GM23338 (cell line): ENCODE measurements around the gene PTOV1. TPM values are rescaled to one million over a fixed set of nuclear protein-coding genes. Genes with fewer than 3 reads are reported as not detected.

ENCODE experiments used
- ATAC-seq: fragments of 200-7000 bp; cut with Tn5 transposase; 3 replicates; pipeline ENCODE4 v1.9.1; 2020
- DNase-seq: peaks from one replicate; pipeline ENCODE4 v3.0.0-alpha.2; 2015; ENCODE audit warnings: low spot score
- H2AFZ ChIP-seq: fragments of 200-600 bp; sonication (generic); 2 replicates; pipeline ENCODE4 v1.8.0; 2016; ENCODE audit warnings: antibody characterized with exemption, mild to moderate bottlenecking, moderate library complexity
- H3F3A ChIP-seq: fragments of 200-600 bp; sonication (generic); replicated peaks from 2 replicates; pipeline ENCODE4 v1.8.0; 2017; ENCODE audit warnings: antibody characterized with exemption, mixed run types, low read depth
- H3K27ac ChIP-seq: fragments of 200-600 bp; sonication (generic); 2 replicates; pipeline ENCODE4 v1.6.1; 2016; ENCODE audit warnings: low read depth
- H3K27me3 ChIP-seq: fragments of 200-600 bp; sonication (generic); 2 replicates; pipeline ENCODE4 v1.8.0; 2016; ENCODE audit warnings: mild to moderate bottlenecking, mixed run types, moderate library complexity; ENCODE audit not compliant: insufficient read depth
- H3K36me3 ChIP-seq: fragments of 200-600 bp; sonication (generic); 2 replicates; pipeline ENCODE4 v1.8.0; 2016; ENCODE audit warnings: mild to moderate bottlenecking; ENCODE audit not compliant: insufficient read depth
- H3K4me1 ChIP-seq: fragments of 200-600 bp; sonication (generic); 2 replicates; pipeline ENCODE4 v1.8.0; 2016; ENCODE audit warnings: mild to moderate bottlenecking, moderate library complexity; ENCODE audit not compliant: insufficient read depth
- H3K4me2 ChIP-seq: fragments of 200-600 bp; sonication (generic); 2 replicates; pipeline ENCODE4 v1.7.1; 2017; ENCODE audit warnings: mixed run types
- H3K4me3 ChIP-seq: fragments of 200-600 bp; sonication (generic); 2 replicates; pipeline ENCODE4 v1.6.1; 2016; ENCODE audit warnings: mixed run types
- H3K79me2 ChIP-seq: fragments of 200-600 bp; sonication (generic); replicated peaks from 2 replicates; pipeline ENCODE4 v1.8.0; 2017; ENCODE audit warnings: mild to moderate bottlenecking; ENCODE audit not compliant: insufficient read depth
- H3K9me2 ChIP-seq: fragments of 200-600 bp; sonication (generic); 2 replicates; pipeline ENCODE4 v1.8.0; 2017; ENCODE audit not compliant: insufficient read depth
- H4K20me1 ChIP-seq: fragments of 200-600 bp; sonication (generic); replicated peaks from 2 replicates; pipeline ENCODE4 v1.8.0; 2017; ENCODE audit warnings: mild to moderate bottlenecking; ENCODE audit not compliant: insufficient read depth
- H3K27ac Mint-ChIP-seq: 2 replicates; pipeline ENCODE4 v1.8.0; 2020; ENCODE audit warnings: inconsistent platforms, mild to moderate bottlenecking, moderate library complexity, mixed read lengths
- H3K27me3 Mint-ChIP-seq: 3 replicates; pipeline ENCODE4 v1.8.0; 2022; ENCODE audit warnings: low read depth, mild to moderate bottlenecking, moderate library complexity, mixed read lengths, inconsistent platforms; ENCODE audit not compliant: insufficient read depth, poor library complexity
- H3K36me3 Mint-ChIP-seq: 3 replicates; pipeline ENCODE4 v1.8.0; 2021; ENCODE audit warnings: low read depth, mild to moderate bottlenecking, inconsistent platforms, moderate library complexity, mixed read lengths
- H3K4me1 Mint-ChIP-seq: 3 replicates; pipeline ENCODE4 v1.8.0; 2020; ENCODE audit warnings: mild to moderate bottlenecking, inconsistent platforms, mixed read lengths
- H3K4me3 Mint-ChIP-seq: 3 replicates; pipeline ENCODE4 v1.8.0; 2021; ENCODE audit warnings: moderate library complexity, mild to moderate bottlenecking, inconsistent platforms, mixed read lengths
- H3K9me3 Mint-ChIP-seq: 3 replicates; pipeline ENCODE4 v1.8.0; 2020; ENCODE audit warnings: moderate library complexity, mild to moderate bottlenecking, inconsistent platforms, mixed read lengths
- CREB1 ChIP-seq: fragments of 250-450 bp; sonication (Bioruptor Pico); IDR thresholded peaks from 2 replicates; pipeline ENCODE4 v1.5.0; 2020; ENCODE audit warnings: low read depth, mild to moderate bottlenecking, moderate library complexity
- ETS1 ChIP-seq: IDR thresholded peaks from 2 replicates; pipeline ENCODE4 v1.6.1; 2016; ENCODE audit warnings: antibody characterized with exemption
- EZH2 ChIP-seq: fragments of 200-600 bp; sonication (generic); IDR thresholded peaks from one replicate; pipeline ENCODE4 v1.8.0; 2017; ENCODE audit warnings: antibody characterized with exemption, mild to moderate bottlenecking, low read depth; ENCODE audit not compliant: unreplicated experiment
- EZH2phosphoT487 ChIP-seq: fragments of 200-600 bp; sonication (generic); IDR thresholded peaks from one replicate; pipeline ENCODE4 v1.8.1; 2018; ENCODE audit warnings: antibody characterized with exemption; ENCODE audit not compliant: unreplicated experiment
- JUNB ChIP-seq: IDR thresholded peaks from one replicate; pipeline ENCODE4 v1.6.1; 2016; ENCODE audit warnings: antibody characterized with exemption; ENCODE audit not compliant: unreplicated experiment
- NANOG ChIP-seq: IDR thresholded peaks from 2 replicates; pipeline ENCODE4 v1.6.1; 2016; ENCODE audit warnings: antibody characterized with exemption, borderline replicate concordance
- POLR2AphosphoS5 ChIP-seq: IDR thresholded peaks from 2 replicates; pipeline ENCODE4 v1.6.1; 2016; ENCODE audit warnings: antibody characterized with exemption, low read depth
- REST ChIP-seq: IDR thresholded peaks from one replicate; pipeline ENCODE4 v1.6.1; 2018; ENCODE audit warnings: antibody characterized with exemption; ENCODE audit not compliant: unreplicated experiment
- STAT1 ChIP-seq: IDR thresholded peaks from one replicate; pipeline ENCODE4 v1.6.1; 2016; ENCODE audit warnings: antibody characterized with exemption; ENCODE audit not compliant: unreplicated experiment
- ZNF114 ChIP-seq: fragments of 250-450 bp; sonication (Bioruptor Pico); IDR thresholded peaks from 2 replicates; pipeline ENCODE4 v1.5.0; 2020; ENCODE audit warnings: mild to moderate bottlenecking, moderate library complexity
- ZNF331 ChIP-seq: fragments of 250-450 bp; sonication (Bioruptor Pico); IDR thresholded peaks from 2 replicates; pipeline ENCODE4 v1.5.0; 2020; ENCODE audit warnings: low read depth, mild to moderate bottlenecking, moderate library complexity
- polyA plus RNA-seq: library from polyadenylated mRNA; unstranded; fragments of >200 nt; fragmentation: Nextera tagmentation; extraction: Ambion mirVana; gene quantifications from 2 replicates; pipeline ENCODE4 v1.2.1, GENCODE V29; 2016
- total RNA-seq: library from RNA; depleted of rRNA; stranded (reverse); fragments of >200 nt; shearing (Covaris generic); gene quantifications from 2 replicates; pipeline ENCODE4 v1.2.3, GENCODE V29; 2014
- TF ChIP-seq, protein P1 (sequence below): fragments of 250-450 bp; sonication (Bioruptor Pico); IDR thresholded peaks from 2 replicates; pipeline ENCODE4 v1.5.0; 2020; ENCODE audit warnings: mild to moderate bottlenecking, moderate library complexity
- TF ChIP-seq, protein P2 (sequence below), 2 experiments: fragments of 200-600 bp in 1 of 2; sonication (generic) in 1 of 2; conservative IDR thresholded peaks; 2 replicates each; pipeline versions ENCODE4 v1.5.1 to v1.6.1; 2016 to 2017; ENCODE audit warnings: antibody characterized with exemption in 2 of 2, low read depth in 2 of 2, mild to moderate bottlenecking in 2 of 2, moderate library complexity in 1 of 2

The PTOV1 gene
- total and polyA plus RNA-seq, 2 experiments from 2014 or later = 188 to 209 TPM

DNA sequence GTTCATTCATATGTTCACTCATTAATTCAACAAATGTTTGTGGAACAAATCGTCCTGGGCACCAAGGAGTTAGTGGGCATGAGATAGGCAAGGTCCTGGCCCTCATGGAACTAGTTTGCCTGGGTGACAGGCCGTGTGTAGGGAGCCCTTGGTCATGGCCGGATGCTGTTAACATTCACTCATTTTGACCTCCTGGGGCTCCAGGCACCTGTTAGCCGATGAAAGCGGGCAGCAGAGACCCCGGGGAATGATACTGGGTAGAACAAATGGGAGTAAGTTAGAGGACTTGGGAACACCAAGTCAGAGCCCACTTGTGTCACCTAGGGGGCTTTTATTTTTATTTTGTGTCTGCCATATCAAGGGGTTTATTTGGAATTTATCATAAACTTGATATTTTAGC is 26.3 kb upstream of the PTOV1 start:
- H3K36me3 Mint-ChIP-seq = peaks cover 14% of the 10 kb centered on the region
- H3K4me3 Mint-ChIP-seq = no peak overlapping the region
- Histone ChIP-seq H4K20me1 (no peaks in the 10 kb centered on the region; the same call in 1 of the 2 replicates), H3K27me3 (no peaks in the 10 kb centered on the region), H3K4me3 (no peak overlapping the region), H3K36me3 (peaks cover 3% of the 10 kb centered on the region; the same call in 1 of the 2 replicates), H3K4me1 (no peaks in the 10 kb centered on the region), H2AFZ (no peak overlapping the region), H3K27ac (no peak overlapping the region), H3K4me2 (no peak overlapping the region), H3K79me2 (peaks cover 22% of the 10 kb centered on the region), H3F3A (no peaks in the 10 kb centered on the region), H3K9me2 (no peaks in the 10 kb centered on the region)
- no peaks in the 10 kb centered on the region for H3K4me1 Mint-ChIP-seq
- TF ChIP-seq ETS1 = no peak
- no peak for TF ChIP-seq ZNF114 (CRISPR knock-in tag)
- TF ChIP-seq, protein P1, sequence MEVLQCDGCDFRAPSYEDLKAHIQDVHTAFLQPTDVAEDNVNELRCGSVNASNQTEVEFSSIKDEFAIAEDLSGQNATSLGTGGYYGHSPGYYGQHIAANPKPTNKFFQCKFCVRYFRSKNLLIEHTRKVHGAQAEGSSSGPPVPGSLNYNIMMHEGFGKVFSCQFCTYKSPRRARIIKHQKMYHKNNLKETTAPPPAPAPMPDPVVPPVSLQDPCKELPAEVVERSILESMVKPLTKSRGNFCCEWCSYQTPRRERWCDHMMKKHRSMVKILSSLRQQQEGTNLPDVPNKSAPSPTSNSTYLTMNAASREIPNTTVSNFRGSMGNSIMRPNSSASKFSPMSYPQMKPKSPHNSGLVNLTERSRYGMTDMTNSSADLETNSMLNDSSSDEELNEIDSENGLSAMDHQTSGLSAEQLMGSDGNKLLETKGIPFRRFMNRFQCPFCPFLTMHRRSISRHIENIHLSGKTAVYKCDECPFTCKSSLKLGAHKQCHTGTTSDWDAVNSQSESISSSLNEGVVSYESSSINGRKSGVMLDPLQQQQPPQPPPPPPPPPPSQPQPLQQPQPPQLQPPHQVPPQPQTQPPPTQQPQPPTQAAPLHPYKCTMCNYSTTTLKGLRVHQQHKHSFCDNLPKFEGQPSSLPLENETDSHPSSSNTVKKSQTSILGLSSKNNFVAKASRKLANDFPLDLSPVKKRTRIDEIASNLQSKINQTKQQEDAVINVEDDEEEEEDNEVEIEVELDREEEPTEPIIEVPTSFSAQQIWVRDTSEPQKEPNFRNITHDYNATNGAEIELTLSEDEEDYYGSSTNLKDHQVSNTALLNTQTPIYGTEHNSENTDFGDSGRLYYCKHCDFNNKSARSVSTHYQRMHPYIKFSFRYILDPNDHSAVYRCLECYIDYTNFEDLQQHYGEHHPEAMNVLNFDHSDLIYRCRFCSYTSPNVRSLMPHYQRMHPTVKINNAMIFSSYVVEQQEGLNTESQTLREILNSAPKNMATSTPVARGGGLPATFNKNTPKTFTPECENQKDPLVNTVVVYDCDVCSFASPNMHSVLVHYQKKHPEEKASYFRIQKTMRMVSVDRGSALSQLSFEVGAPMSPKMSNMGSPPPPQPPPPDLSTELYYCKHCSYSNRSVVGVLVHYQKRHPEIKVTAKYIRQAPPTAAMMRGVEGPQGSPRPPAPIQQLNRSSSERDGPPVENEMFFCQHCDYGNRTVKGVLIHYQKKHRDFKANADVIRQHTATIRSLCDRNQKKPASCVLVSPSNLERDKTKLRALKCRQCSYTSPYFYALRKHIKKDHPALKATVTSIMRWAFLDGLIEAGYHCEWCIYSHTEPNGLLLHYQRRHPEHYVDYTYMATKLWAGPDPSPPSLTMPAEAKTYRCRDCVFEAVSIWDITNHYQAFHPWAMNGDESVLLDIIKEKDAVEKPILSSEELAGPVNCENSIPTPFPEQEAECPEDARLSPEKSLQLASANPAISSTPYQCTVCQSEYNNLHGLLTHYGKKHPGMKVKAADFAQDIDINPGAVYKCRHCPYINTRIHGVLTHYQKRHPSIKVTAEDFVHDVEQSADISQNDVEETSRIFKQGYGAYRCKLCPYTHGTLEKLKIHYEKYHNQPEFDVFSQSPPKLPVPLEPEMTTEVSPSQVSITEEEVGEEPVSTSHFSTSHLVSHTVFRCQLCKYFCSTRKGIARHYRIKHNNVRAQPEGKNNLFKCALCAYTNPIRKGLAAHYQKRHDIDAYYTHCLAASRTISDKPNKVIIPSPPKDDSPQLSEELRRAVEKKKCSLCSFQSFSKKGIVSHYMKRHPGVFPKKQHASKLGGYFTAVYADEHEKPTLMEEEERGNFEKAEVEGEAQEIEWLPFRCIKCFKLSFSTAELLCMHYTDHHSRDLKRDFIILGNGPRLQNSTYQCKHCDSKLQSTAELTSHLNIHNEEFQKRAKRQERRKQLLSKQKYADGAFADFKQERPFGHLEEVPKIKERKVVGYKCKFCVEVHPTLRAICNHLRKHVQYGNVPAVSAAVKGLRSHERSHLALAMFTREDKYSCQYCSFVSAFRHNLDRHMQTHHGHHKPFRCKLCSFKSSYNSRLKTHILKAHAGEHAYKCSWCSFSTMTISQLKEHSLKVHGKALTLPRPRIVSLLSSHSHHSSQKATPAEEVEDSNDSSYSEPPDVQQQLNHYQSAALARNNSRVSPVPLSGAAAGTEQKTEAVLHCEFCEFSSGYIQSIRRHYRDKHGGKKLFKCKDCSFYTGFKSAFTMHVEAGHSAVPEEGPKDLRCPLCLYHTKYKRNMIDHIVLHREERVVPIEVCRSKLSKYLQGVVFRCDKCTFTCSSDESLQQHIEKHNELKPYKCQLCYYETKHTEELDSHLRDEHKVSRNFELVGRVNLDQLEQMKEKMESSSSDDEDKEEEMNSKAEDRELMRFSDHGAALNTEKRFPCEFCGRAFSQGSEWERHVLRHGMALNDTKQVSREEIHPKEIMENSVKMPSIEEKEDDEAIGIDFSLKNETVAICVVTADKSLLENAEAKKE (CRISPR knock-in tag) = no peak
- TF ChIP-seq STAT1 = no peak
- TF ChIP-seq EZH2phosphoT487 = no peak
- TF ChIP-seq REST = no peak
- TF ChIP-seq POLR2AphosphoS5 = no peak
- no peak for TF ChIP-seq EZH2
- TF ChIP-seq, protein P2, sequence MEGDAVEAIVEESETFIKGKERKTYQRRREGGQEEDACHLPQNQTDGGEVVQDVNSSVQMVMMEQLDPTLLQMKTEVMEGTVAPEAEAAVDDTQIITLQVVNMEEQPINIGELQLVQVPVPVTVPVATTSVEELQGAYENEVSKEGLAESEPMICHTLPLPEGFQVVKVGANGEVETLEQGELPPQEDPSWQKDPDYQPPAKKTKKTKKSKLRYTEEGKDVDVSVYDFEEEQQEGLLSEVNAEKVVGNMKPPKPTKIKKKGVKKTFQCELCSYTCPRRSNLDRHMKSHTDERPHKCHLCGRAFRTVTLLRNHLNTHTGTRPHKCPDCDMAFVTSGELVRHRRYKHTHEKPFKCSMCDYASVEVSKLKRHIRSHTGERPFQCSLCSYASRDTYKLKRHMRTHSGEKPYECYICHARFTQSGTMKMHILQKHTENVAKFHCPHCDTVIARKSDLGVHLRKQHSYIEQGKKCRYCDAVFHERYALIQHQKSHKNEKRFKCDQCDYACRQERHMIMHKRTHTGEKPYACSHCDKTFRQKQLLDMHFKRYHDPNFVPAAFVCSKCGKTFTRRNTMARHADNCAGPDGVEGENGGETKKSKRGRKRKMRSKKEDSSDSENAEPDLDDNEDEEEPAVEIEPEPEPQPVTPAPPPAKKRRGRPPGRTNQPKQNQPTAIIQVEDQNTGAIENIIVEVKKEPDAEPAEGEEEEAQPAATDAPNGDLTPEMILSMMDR (conservative IDR thresholded peaks at IDR 0.05; ENCODE audit: low read depth in 2 of 2) = no peak
- TF ChIP-seq CREB1 = no peak
- TF ChIP-seq JUNB = no peak
- TF ChIP-seq ZNF331 = no peak
- no peak for TF ChIP-seq NANOG
- no peak for DNase-seq
- H3K27ac Mint-ChIP-seq = no peak overlapping the region
- no peaks in the 10 kb centered on the region; the same call in 2 of the 3 replicates for H3K9me3 Mint-ChIP-seq
- no peak for ATAC-seq
- H3K27me3 Mint-ChIP-seq = peaks cover 9% of the 10 kb centered on the region
